HUDEP-2 (cell line): ENCODE data around the gene GET3.
A peak's percentile ranks its signal among the peaks of the same experiment; 100 is the strongest.
"Not testable (repeated sequence)": the region's sequence is repeated elsewhere in the genome, so short reads cannot be mapped to it uniquely, and the experiment has no call there.

Experiments
- DNase-seq, 76 experiments: peaks; one replicate each; lab custom pipeline; 2025; ENCODE audit not compliant: unreplicated experiment in 76 of 76; lab: John Stamatoyannopoulos, UW

The GET3 gene

DNA sequence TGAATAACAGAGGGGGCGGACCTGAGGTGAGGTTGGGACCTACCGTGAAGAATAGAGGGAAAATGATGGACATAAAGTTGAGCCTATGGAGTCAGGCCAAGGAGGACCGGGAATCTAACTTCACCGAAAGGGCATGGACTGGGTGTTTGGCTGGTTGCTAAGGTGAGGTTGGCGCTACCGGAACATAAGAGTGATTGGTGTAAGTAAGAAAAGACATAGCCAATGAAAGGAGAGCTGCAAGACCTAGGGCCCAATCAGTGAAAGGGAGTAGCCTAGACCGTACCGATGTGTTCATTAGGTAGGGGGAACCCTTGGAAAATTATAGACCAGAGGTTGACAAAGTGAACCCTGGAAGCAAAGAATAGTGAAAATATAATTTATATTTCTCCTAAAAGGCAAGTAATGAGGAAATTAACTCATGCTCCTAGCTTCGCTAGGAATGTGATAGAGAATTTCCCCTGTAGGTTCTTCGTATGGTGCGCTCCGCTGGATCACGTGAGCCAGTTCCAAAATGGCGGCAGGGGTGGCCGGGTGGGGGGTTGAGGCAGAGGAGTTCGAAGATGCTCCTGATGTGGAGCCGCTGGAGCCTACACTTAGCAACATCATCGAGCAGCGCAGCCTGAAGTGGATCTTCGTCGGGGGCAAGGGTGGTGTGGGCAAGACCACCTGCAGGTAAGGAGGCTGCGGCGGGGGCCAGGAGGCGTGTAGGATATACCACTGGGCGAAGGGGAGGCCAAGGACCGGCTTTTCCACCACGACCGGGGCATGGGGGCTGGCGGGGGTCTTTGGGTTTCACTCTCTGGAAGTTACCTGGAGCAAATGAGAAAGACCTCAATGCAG, at the start of gene GET3:
Gene GET3, plus strand, starts transcription at position 503 of the 840 bp plus-strand sequence. Its CDS starts 9 bp downstream, at position 512.
- peak in 75 of 76 experiments; percentile 86 to 100 (median 99) for DNase-seq

DNA sequence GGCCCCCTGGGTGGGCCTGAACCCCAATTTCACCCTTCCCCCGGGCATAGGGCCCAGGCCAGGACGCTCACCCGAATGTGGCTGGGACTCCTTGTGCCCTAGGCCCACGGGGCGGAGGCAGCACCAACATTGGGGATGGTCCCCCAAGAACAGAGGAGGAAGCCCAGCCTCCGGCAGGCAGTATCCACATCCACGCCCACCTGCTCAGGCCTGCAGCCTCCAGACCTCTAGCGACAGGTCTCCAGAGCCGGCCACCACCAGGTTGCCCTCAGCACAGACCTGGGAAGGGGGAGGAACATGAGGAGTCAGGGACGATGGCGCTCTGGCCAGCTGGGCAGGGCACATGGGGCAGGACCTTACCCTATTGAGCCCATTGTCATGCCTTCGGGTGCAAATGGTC, 48.3 kb upstream of the GET3 start:
- DNase-seq, result no peak

DNA sequence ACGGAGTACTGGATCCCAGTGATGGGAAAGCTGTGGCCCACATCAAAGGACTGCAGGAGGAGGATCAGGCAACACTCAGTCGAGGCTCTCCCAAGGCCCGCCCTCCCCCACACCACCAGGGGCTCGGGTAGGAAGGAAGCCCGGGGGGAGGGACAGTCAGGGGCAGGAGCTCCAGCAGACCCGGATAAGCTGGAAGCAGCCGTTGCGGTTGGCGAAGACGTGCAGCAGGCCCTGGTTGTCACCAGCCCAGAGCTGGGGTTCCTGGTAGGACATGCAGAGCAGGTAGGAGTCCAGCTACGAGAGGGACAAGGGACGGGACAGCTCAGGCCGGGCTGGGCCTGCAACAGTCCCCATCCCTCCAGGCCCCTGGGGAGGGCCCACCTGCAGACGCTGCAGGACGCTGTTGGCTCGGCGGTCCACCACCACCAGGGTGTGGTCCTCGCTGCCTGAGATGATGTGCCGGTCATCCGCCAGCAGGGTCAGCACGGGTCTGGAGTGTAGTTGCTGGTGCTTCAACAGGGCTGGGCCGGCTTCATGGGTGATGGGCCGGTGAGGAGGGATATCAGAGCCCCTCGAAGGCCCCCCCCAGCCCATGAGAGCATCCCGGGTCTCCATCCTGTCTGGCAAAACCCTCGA, 47.6 kb upstream of the GET3 start:
- DNase-seq, result no peak

GRCh38 chr19:12692960-12693359, 44.3 kb upstream of the GET3 start:
- no peak for DNase-seq

DNA sequence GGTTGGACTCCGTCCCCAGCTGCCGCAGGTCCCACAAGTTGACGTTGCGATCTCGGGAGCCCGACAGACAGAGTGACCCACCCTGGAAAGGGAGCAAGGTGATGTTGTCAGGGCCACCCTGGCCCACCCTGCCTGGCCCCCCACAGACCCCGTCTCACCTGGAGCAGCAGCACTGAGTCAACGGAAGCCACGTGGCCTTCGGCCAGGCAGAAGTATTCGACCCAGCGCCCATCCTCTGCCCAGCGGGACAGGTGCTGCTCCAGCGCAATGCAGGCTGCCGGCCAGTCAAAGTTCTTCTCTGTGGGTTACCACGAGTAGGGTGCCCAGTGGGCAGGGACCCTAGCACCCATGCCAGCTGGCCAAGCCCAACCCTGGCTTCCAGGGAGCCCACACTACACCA, 42.7 kb upstream of the GET3 start:
- DNase-seq, result no peak

GRCh38 chr19:12695096-12695495, 42.2 kb upstream of the GET3 start:
- DNase-seq, result no peak

GRCh38 chr19:12695514-12695913, 41.8 kb upstream of the GET3 start:
- DNase-seq, result peak in 1 of 76 experiments; percentile 12

DNA sequence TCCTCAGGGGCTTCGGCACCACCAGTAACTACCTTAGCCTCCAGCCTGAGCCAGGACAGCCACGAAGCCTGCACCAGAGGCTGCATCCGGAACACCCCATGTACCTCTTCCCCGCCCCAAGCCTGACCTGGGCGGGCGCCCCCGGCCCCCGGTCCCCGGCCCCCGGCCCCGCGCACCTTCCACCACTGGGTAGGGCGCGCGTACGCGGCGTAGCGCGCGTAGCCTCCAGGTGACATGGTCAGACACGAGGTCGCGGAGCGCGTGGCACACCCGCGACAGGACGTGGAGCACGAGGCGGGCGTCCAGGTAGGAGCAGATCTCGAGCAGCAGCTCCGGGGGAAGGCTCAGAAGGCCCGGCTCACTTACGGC, 41.3 kb upstream of the GET3 start:
- DNase-seq, result peak in 2 of 76 experiments; percentile 36 to 54

- peak; percentile 51 to 97 (median 93) for DNase-seq
These were observed 40.6 kb upstream of the GET3 start, which contains the start of gene FBXW9 for GRCh38 chr19:12696366-12697335. Gene FBXW9, minus strand, starts transcription at chr19:12696631. Its CDS starts 50 bp downstream, at chr19:12696581.

GRCh38 chr19:12697425-12697824, 39.9 kb upstream of the GET3 start:
- DNase-seq, result not testable (repeated sequence)

DNA sequence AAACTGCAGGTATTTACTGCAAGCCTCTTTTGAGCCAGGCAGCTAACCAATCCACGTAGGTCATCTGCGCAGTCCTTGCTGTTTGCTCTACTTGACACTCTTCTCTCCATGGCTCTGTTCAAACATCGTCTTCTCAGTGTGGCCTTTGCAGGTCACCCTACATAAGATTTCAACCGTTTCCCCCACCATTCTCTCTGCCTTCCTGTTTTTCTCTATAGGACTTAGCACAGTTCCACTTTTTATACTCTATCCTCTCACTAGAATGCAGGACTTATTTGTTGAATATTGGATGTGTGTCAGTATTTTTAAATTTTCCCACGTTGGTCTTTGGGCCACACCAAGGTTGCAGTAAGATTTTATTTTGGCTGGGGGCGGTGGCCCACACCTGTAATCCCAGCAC, 39.2 kb upstream of the GET3 start:
- DNase-seq, result no peak

DNA sequence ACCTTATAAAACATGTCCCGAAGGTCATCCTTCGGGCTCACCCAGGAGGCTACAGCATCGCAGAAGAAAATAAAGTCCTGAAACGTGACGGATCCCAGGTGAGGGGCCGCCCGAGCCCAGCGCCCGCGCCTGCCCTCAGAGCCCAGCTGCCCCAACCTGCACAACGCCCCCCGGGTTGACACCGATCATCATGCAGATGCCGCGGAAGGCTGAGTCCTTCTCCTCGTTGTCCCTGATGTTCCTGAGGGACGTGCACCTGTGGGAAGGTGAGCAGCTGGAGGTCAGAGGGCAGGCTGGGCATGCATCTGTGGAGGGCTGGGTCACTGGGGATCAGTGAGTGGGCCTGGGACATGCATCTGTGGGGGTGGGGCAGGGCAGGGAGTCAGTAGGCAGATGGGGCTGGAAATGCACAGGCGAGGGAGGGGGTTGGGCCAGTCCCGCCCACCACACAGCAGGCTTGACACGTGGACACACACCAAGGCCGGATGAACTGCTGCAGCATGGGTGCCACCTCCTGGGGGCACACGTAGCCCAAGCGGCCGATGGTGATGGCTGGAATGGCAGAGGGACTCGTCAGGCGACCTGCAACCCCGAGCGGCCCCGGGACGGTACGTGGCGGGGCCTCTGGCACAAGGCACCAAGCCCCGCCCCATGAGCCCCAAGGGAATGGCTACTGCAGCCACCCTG, 35.6 kb upstream of the GET3 start:
- DNase-seq, result no peak

- peak in 17 of 76 experiments; percentile 10 to 54 (median 32) for DNase-seq
These were observed 34.3 kb upstream of the GET3 start for GRCh38 chr19:12703046-12703445.

GRCh38 chr19:12705169-12705568, 32.1 kb upstream of the GET3 start:
- no peak for DNase-seq

DNA sequence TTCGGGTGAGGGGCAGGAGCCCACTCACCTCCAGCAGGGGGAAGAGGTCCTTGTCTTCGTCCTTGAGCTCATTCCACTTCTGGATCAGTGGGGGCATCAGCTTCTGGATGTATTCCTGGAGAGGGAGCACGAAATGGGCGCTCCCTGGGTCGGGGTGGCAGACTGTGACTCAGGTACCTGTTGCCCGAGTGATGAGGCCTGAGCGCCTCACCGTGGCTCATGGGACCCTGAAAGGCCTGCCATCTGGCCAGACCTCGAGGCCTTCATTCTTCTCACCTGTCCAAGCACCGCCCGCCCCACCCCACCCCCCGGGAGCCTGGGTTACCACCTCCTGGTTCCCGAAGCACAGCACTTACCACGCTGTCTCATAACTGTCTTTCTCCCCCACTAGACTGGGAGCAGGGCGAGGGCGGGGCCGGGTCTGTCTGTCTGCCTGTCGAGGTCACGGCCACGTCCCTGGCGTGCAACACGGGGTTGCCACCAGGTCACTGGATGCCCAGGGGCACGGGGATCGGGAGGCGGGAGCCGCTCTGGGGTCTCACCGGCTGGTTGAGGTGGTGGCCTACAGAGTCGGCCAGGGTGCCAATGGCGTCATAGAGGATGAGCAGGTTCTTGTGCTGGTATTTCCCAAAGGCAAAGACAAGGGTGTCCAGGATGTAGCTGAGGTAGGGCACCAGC, 31.5 kb upstream of the GET3 start:
- DNase-seq, result no peak

DNA sequence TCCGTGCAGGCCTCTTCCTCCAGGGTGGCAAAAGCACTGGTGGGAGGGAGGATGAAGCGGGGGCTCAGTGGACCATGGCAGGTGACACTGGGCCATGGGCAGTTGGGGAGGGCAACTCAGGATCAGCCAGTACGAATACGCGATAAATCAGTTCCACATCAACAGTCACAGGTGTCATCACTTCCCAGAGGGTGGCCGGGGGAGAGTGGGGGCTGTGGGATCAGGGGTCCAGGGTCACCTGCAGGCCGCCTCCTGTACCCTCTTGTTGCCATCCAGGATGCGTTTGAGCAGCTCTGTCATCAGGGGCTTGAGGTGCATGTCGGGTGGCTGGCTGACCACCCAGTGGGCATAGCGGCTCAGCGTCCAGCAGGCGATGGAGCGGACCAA, 31.0 kb upstream of the GET3 start:
- DNase-seq, result no peak

DNA sequence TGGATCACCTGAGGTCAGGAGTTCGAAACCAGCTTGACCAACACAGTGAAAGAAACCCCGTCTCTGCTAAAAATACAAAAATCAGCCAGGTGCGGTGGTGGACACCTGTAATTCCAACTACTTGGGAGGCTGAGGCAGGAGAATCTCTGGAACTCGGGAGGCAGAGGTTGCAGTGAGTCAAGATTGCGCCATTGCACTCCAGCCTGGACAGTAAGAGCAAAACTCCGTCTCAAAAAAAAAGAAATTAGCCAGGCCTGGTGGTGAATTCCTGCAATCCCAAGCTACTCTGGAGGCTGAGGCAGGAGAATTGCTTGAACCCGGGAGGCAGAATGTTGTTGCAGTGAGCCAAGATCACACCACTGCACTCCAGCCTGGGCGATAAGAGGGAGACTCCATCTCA, 28.7 kb upstream of the GET3 start:
- no peak for DNase-seq

DNA sequence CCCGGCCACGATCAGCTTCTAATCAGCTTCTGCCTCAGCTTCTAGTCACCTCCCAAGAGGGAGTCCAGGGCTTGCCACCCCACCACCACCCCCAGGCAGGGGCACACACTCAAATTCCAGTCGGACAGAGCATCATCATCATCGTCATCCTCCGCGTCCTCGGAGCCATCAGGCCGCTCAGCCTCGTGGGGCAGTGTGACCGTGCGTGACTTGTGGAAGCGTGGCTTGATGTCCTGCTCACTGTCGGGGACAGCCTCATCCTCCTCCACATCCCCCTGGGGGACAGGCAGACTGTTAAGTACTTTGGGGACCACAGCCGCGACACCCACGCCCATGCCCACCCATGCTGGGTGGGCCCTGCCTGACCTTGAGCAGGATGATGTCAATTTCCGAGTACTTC, 26.1 kb upstream of the GET3 start:
- no peak for DNase-seq

DNA sequence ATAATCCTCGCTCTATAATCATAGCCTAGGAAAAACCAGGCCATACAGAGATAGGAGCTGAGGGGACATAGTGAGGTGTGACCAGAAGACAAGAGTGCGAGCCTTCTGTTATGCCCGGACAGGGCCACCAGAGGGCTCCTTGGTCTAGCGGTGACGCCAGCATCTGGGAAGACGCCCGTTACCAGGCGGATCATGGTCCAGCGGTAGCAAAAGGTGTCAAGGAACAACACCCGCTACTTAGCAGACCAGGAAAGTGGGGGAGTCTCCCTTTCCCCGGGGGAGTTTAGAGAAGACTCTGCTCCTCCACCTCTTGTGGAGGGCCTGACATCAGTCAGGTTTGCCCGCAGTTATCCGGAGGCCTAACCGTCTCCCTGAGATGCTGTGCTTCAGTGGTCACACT, 25.2 kb upstream of the GET3 start:
- peak in 10 of 76 experiments; percentile 18 to 57 (median 33) for DNase-seq

- DNase-seq, result not testable (repeated sequence)
These were observed 24.0 kb upstream of the GET3 start for GRCh38 chr19:12713304-12713703.
